Chondrocyte (in vitro differentiated cells): ENCODE data around the gene DEFB129. TPM values are rescaled to one million over a fixed set of nuclear protein-coding genes. Genes with fewer than 3 reads are reported as not detected.

ENCODE experiments used
- DNase-seq: peaks from one replicate; pipeline ENCODE4 v3.0.0; 2021; ENCODE audit warnings: mixed read lengths, low spot score
- H3K27ac Mint-ChIP-seq: one replicate; pipeline ENCODE4 v1.8.0; 2021; ENCODE audit warnings: mild to moderate bottlenecking, moderate library complexity, mixed read lengths; ENCODE audit not compliant: unreplicated experiment
- H3K27me3 Mint-ChIP-seq: 2 replicates; pipeline ENCODE4 v1.8.0; 2021; ENCODE audit warnings: low read depth, mixed read lengths
- H3K36me3 Mint-ChIP-seq: 2 replicates; pipeline ENCODE4 v1.8.0; 2021; ENCODE audit warnings: low read depth, mixed read lengths
- H3K4me1 Mint-ChIP-seq: 2 replicates; pipeline ENCODE4 v1.8.0; 2021; ENCODE audit warnings: low read depth, mild to moderate bottlenecking, mixed read lengths
- H3K4me3 Mint-ChIP-seq: one replicate; pipeline ENCODE4 v1.8.0; 2021; ENCODE audit warnings: mild to moderate bottlenecking, moderate library complexity, mixed read lengths; ENCODE audit not compliant: unreplicated experiment
- H3K9me3 Mint-ChIP-seq: 2 replicates; pipeline ENCODE4 v1.8.0; 2021; ENCODE audit warnings: low read depth, mixed read lengths
- total RNA-seq: library from RNA; stranded (reverse); gene quantifications from 3 replicates; pipeline ENCODE4 v1.2.1, GENCODE V29; 2021
- TF ChIP-seq, protein P1 (sequence below): fragments of 200-600 bp; sonication (generic); IDR thresholded peaks from 2 replicates; pipeline ENCODE4 v1.5.0; 2021; ENCODE audit warnings: antibody characterized with exemption, mild to moderate bottlenecking, moderate library complexity

Gene DEFB129
- total RNA-seq, 1 donor from 2014 or later, result not detected

GRCh38 chr20:278181-278580, 51.1 kb downstream of the DEFB129 start:
- H3K27me3 Mint-ChIP-seq, result no peaks in the 10 kb centered on the region
- H3K4me1 Mint-ChIP-seq, result no peaks in the 10 kb centered on the region
- DNase-seq, result no peak
- H3K4me3 Mint-ChIP-seq, result no peak overlapping the region
- H3K36me3 Mint-ChIP-seq, result peaks cover 30% of the 10 kb centered on the region
- no peak overlapping the region for H3K27ac Mint-ChIP-seq
- H3K9me3 Mint-ChIP-seq, result no peaks in the 10 kb centered on the region
- TF ChIP-seq, protein P1, sequence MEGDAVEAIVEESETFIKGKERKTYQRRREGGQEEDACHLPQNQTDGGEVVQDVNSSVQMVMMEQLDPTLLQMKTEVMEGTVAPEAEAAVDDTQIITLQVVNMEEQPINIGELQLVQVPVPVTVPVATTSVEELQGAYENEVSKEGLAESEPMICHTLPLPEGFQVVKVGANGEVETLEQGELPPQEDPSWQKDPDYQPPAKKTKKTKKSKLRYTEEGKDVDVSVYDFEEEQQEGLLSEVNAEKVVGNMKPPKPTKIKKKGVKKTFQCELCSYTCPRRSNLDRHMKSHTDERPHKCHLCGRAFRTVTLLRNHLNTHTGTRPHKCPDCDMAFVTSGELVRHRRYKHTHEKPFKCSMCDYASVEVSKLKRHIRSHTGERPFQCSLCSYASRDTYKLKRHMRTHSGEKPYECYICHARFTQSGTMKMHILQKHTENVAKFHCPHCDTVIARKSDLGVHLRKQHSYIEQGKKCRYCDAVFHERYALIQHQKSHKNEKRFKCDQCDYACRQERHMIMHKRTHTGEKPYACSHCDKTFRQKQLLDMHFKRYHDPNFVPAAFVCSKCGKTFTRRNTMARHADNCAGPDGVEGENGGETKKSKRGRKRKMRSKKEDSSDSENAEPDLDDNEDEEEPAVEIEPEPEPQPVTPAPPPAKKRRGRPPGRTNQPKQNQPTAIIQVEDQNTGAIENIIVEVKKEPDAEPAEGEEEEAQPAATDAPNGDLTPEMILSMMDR, result no peak

DNA sequence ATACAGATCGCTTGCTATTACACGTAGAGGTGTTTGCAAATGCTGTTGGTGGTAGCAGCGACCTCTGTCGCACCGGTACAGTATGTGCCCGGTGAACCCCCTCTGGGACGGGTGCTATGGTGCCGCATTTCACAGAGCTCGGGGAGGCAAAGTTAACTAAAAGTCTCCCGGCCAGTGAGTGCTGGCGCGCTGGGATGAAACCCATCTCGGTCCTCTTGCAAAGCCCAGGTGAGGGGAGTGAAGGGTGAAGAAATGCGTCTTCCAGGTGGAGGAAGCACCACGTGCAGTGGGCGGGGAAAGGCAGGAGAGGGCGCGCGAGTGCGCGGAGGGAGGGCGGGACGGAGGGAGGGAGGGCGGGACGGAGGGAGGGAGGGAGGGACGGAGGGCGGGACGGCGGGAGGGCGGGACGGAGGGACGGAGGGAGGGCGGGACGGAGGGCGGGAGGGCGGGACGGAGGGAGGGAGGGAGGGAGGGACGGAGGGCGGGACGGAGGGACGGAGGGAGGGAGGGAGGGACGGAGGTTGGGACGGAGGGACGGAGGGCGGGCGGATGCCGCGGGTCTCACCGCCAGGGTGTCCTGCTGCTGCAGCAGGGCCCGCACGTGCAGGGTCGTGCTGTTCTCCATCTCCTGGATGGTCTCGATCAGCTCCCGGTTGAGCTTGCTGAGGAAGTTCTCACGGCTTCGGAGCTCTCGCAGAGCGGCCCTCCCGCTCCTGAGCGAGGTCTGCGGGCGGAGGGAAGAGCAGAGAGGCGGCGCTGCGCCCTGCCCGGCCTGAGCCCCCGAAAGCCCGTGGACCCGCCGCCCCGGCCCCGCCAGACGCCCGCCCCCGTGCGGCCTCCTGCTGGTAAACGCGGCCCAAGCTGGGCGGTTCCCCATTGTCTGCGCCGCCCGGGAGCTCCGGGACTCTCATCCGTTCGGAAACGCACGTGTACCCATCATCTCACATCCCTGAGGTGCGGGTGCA, 51.8 kb downstream of the DEFB129 start:
- H3K27ac Mint-ChIP-seq, result no peak overlapping the region
- TF ChIP-seq, protein P1, result no peak
- no peaks in the 10 kb centered on the region for H3K9me3 Mint-ChIP-seq
- H3K4me1 Mint-ChIP-seq, result no peaks in the 10 kb centered on the region
- no peak for DNase-seq
- peaks cover 33% of the 10 kb centered on the region for H3K36me3 Mint-ChIP-seq
- no peak overlapping the region for H3K4me3 Mint-ChIP-seq
- H3K27me3 Mint-ChIP-seq, result no peaks in the 10 kb centered on the region

Other genes starting within 250 kb of the DEFB129 start
- not detected in 3 replicates for gene DEFB125, start 139.6 kb upstream of the DEFB129 start, total RNA-seq
- not detected in 3 replicates for gene DEFB126, start 84.7 kb upstream of the DEFB129 start, total RNA-seq
- gene DEFB127, start 69.8 kb upstream of the DEFB129 start, total RNA-seq, result not detected in 3 replicates
- not detected in 3 replicates for gene DEFB128, start 37.5 kb upstream of the DEFB129 start, total RNA-seq
- not detected in 3 replicates for gene DEFB132, start 30.5 kb downstream of the DEFB129 start, total RNA-seq
- gene C20orf96, start 63.5 kb downstream of the DEFB129 start, total RNA-seq, result 10.8 to 12.1 TPM (median 11.1 TPM) in 3 replicates
- gene ZCCHC3, start 70.3 kb downstream of the DEFB129 start, total RNA-seq, result 17.2 to 18.6 TPM (median 17.4 TPM) in 3 replicates
- 34.3 to 40.4 TPM (median 39.6 TPM) in 3 replicates for gene SOX12, start 98.3 kb downstream of the DEFB129 start, total RNA-seq
- 72.1 to 77.1 TPM (median 73.2 TPM) in 3 replicates for gene NRSN2, start 119.9 kb downstream of the DEFB129 start, total RNA-seq
- gene TRIB3, start 153.5 kb downstream of the DEFB129 start, total RNA-seq, result 7.0 to 141 TPM (median 137 TPM) in 3 replicates
- gene RBCK1, start 181.0 kb downstream of the DEFB129 start, total RNA-seq, result 84.1 to 95.5 TPM (median 94.3 TPM) in 3 replicates
- 56.2 to 64.7 TPM (median 64.0 TPM) in 3 replicates for gene TBC1D20, start 235.3 kb downstream of the DEFB129 start, total RNA-seq